ENCODE measurements around the gene PHLPP2.
"Not testable (repeated sequence)": the region's sequence is repeated elsewhere in the genome, so short reads cannot be mapped to it uniquely, and the experiment has no call there.

PHLPP2 gene

DNA sequence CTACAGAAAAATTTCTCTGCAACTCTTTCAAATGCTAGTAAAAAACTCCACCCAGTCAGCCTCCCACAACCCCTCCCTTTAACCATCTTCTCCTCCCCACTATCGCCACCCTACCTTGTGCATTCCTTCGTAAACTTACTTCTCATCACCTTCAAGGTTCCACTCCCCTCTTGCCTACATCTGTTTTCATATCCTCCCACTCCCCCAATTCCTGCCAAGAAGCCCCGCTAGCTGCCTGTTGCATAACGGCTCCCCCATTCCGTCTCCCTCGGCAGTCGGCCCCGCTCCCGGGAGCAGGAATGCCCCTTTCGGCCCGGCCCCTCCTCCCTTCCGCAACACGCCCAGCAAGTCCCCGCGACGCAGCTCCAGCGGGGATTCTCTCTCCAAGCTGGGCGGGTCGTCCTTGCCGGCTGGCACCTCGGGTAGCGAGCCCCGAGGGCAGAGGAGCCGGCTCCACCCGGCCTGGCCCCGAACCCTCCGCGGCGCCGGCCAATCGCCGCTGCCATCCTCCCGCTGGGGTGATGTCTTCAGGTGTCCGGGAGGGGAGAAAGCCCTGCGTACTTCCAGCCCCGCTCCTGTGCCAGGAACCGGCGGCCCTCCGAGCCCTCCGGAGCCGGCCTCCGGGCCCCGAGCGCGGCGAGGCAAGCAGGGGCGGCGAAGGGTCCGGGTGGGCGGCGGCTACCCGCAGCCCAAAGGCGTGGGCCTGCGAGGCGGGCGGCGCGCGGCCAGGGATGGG, 1.5 kb downstream of the PHLPP2 start:
- peak; percentile 14 for DNase-seq

- DNase-seq: no peak
Measured at GRCh38 chr16:71721066-71721740, 3.3 kb downstream of the PHLPP2 start.

GRCh38 chr16:71712501-71712900, 12.0 kb downstream of the PHLPP2 start:
- DNase-seq: no peak

GRCh38 chr16:71711789-71712188, 12.7 kb downstream of the PHLPP2 start:
- no peak for DNase-seq

GRCh38 chr16:71709229-71709781, 15.2 kb downstream of the PHLPP2 start:
- DNase-seq: no peak

- no peak for DNase-seq
Measured at GRCh38 chr16:71708696-71709095, 15.8 kb downstream of the PHLPP2 start.

DNA sequence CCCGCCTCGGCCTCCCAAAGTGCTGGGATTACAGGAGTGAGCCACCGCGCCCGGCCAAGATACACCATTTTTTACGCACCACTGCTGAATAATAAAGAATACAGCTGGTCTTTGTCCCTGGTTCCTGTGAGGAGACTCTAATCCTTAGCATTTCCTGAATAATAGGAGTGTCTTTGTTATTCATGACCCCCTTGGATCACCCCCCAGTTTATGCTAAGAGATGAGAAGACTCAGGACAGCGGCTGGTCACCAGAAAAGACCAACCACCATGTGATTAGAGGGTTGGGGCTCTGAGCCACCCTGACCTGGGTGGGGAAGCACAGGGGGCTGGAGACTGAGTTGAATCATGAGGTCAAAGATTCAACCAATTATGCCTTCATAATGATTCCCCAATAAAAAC, 17.3 kb downstream of the PHLPP2 start:
- DNase-seq: no peak

DNA sequence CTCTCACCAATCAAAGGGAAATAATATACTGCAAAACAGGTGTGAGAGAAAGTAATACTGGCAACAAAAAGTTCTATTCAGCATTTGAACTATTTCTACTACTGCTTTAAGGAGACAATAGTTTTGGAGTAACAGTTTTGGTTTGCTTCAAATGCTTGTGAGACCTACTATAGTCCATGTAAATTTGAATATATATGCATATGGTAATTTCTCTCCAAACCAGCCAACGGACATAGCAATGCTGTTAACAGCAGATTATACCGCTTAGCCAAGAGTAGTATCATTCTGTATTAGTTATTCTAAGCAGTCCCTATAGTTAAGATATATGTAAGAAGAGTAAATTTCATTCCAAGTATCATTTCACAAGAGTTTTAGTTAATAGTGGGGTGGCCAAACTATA, 18.5 kb downstream of the PHLPP2 start:
- no peak for DNase-seq

- no peak for DNase-seq
Measured at GRCh38 chr16:71703333-71703732, 21.2 kb downstream of the PHLPP2 start.

- DNase-seq: no peak
Measured at GRCh38 chr16:71700831-71701230, 23.7 kb downstream of the PHLPP2 start.

- no peak for DNase-seq
Measured at GRCh38 chr16:71698491-71698890, 26.0 kb downstream of the PHLPP2 start.

- DNase-seq: no peak
Measured at GRCh38 chr16:71693164-71693563, 31.3 kb downstream of the PHLPP2 start.

- no peak for DNase-seq
Measured at GRCh38 chr16:71689901-71690300, 34.6 kb downstream of the PHLPP2 start.

- no peak for DNase-seq
Measured at GRCh38 chr16:71687861-71688260, 36.6 kb downstream of the PHLPP2 start.

DNA sequence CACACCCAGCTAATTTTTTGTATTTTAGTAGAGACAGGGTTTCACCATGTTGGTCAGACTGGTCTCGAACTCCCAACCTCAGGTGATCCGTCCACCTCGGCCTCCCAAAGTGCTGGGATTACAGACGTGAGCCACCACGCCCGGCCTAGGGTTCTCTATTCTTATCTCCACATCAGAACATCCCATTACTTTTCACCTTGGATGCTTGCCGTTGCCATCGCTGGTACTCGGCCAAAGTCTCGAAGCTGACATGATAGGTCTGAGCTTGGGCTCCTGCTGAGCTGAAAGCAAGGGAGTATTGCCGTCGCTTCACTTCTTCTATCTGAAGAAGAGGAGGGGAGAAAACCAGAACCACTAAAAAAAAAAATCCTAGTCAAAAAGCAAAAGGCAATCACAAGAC, 40.2 kb downstream of the PHLPP2 start:
- not testable (repeated sequence) for DNase-seq

GRCh38 chr16:71681360-71681759, 43.1 kb downstream of the PHLPP2 start:
- DNase-seq: no peak

DNA sequence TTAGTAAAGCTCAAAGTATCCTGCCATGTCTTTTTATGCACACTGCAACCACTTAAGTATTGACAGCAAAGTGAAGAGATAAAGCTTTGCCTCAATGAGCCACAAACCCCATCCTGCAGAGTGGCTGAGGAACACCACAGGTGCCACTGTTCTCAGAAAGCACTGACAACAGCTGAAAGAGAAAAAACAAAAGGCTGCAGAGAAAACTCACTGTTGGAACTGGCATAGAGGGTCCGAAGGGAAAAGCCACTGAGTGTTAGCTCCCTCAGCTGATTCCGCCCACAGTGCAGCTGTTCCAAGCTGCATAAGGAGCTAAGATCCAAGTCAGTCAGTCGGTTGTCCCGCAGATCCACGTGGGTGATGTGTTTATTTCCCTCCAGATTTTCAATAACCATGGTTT, 48.3 kb downstream of the PHLPP2 start:
- DNase-seq: no peak

- no peak for DNase-seq
Measured at GRCh38 chr16:71675380-71675779, 49.1 kb downstream of the PHLPP2 start.

DNA sequence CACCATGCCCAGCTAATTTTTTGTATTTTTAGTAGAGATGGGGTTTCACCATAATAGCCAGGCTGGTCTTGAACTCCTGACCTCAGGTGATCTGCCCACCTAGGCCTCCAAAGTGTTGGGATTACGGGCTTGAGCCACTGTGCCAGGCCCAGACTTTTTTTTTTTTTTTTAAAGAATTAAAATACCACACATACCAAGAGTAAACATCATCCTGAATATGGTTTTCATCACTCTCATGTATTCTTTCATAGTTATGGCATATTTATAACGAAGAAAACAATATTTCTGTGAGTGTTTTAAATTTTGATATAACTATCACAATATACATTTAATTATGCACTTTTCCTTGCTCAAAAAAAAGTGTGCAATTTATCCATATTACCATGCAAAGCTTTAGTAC, 50.3 kb downstream of the PHLPP2 start:
- no peak for DNase-seq

- no peak for DNase-seq
Measured at GRCh38 chr16:71673582-71673973, 50.9 kb downstream of the PHLPP2 start.

GRCh38 chr16:71672803-71673581, 51.5 kb downstream of the PHLPP2 start:
- no peak for DNase-seq

GRCh38 chr16:71672125-71672524, 52.4 kb downstream of the PHLPP2 start:
- DNase-seq: no peak

- DNase-seq: no peak
Measured at GRCh38 chr16:71671165-71671564, 53.3 kb downstream of the PHLPP2 start.

GRCh38 chr16:71670537-71670936, 54.0 kb downstream of the PHLPP2 start:
- no peak for DNase-seq

Data from NCI-H2227 treated with DMSO at 0.1 percent for 48 hours (cell line).